Gastroesophageal sphincter (tissue), 4 donors: ENCODE data around the gene MYH10. TPM values are rescaled to one million over a fixed set of nuclear protein-coding genes. Genes with fewer than 3 reads are reported as not detected.

ENCODE experiments used
- ATAC-seq: fragments of 150-250 bp; one replicate; pipeline ENCODE4 v1.9.1; 2016; ENCODE audit warnings: mild to moderate bottlenecking, moderate library complexity
- H3K27ac ChIP-seq, 4 donors: fragments of 200-600 bp; sonication (generic) in 3 of 4; 1 replicate in 3 of 4; 2 replicates in 1 of 4; pipeline ENCODE4 v1.5.1; 2016 to 2019
- H3K27me3 ChIP-seq: fragments of 200-600 bp; sonication (generic); one replicate; pipeline ENCODE4 v1.5.1; 2019
- H3K36me3 ChIP-seq, 2 donors: fragments of 200-600 bp; sonication (generic); one replicate each; pipeline ENCODE4 v1.5.1; 2019; ENCODE audit warnings: control low read depth in 1 of 2
- H3K4me1 ChIP-seq, 3 donors: fragments of 200-600 bp; sonication (generic); 1 replicate in 2 of 3; 2 replicates in 1 of 3; pipeline ENCODE4 v1.5.1; 2016 to 2019; ENCODE audit warnings: control low read depth in 2 of 3
- H3K4me3 ChIP-seq, 2 donors: fragments of 200-600 bp; sonication (generic); one replicate each; pipeline ENCODE4 v1.5.1; 2019; ENCODE audit warnings: mild to moderate bottlenecking in 1 of 2, moderate library complexity in 1 of 2
- H3K9me3 ChIP-seq, 3 donors: fragments of 200-600 bp; sonication (generic); one replicate each; pipeline ENCODE4 v1.5.1; 2017 to 2019; ENCODE audit warnings: control low read depth in 2 of 3
- CTCF ChIP-seq, 4 experiments: fragments of 200-600 bp in 2 of 4; fragments of 450-650 bp in 2 of 4; sonication (generic) in 1 of 4; IDR thresholded peaks; one replicate each; pipeline ENCODE4 v1.5.1; 2017 to 2019; ENCODE audit warnings: antibody characterized with exemption in 4 of 4, mild to moderate bottlenecking in 2 of 4, moderate library complexity in 2 of 4
- EP300 ChIP-seq: sonication (generic); formaldehyde crosslinking; IDR thresholded peaks from one replicate; pipeline ENCODE4 v1.6.1; 2017; ENCODE audit warnings: antibody characterized with exemption, mild to moderate bottlenecking
- POLR2A ChIP-seq, 2 donors: fragments of 450-650 bp; IDR thresholded peaks; one replicate each; pipeline ENCODE4 v1.6.1; 2017; ENCODE audit warnings: antibody characterized with exemption in 2 of 2, mild to moderate bottlenecking in 2 of 2, moderate library complexity in 1 of 2
- POLR2AphosphoS5 ChIP-seq: sonication (generic); formaldehyde crosslinking; IDR thresholded peaks from one replicate; pipeline ENCODE4 v1.6.1; 2017; ENCODE audit warnings: antibody characterized with exemption
- WGBS, 2 donors: methylation state at CpG; one replicate each; pipeline ENCODE4 v1.1.5; 2018; ENCODE audit warnings: low coverage in 1 of 2; 5-methylcytosine and 5-hydroxymethylcytosine counted together
- small RNA-seq, 4 donors: library from RNA; depleted of rRNA; stranded (forward); fragments of <200 nt; gene quantifications; one replicate each; pipeline ENCODE3, GENCODE V24; 2016
- total RNA-seq, 4 donors: library from RNA; depleted of rRNA; stranded (reverse); fragments of >200 nt; gene quantifications; one replicate each; pipeline ENCODE4 v1.1.0, GENCODE V29; 2016

The MYH10 gene
- total RNA-seq, 4 donors from 2014 or later = 26.0 to 40.9 (median 34.6) TPM

- Histone ChIP-seq H3K9me3 (no peaks in the 10 kb centered on the region), H3K27ac (peak within 1 kb of the TSS; percentile 89 to 100 (median 100)), H3K27me3 (no peaks in the 10 kb centered on the region), H3K36me3 (peaks cover 0 to 21% of the 10 kb centered on the region in 2 donors), H3K4me1 (peaks cover 0 to 44% (median 3%) of the 10 kb centered on the region in 3 donors), H3K4me3 (peak within 1 kb of the TSS; percentile 61 to 98)
- peak; percentile 98 for ATAC-seq
- TF ChIP-seq EP300 = no peak
- peak; percentile 100 for TF ChIP-seq POLR2AphosphoS5
- peak; percentile 99 for TF ChIP-seq POLR2A (IDR thresholded peaks at IDR 0.05)
- peak in 2 of 4 experiments; percentile 6 to 17 for TF ChIP-seq CTCF (IDR thresholded peaks at IDR 0.05)
- WGBS, 2 donors = 16% methylated on average over 6 of the region's 68 CpGs
Measured at GRCh38 chr17:8435245-8436168, 195.0 kb downstream of the MYH10 start, which contains the start of gene NDEL1. TSS of gene NDEL1 (plus strand) at chr17:8435884. CDS start at chr17:8444272, 8,388 bp downstream.

- WGBS, 2 donors = 16% methylated on average over 7 of the region's 7 CpGs; no CpG with 5 or more reads in 1 of the 2 donors
- H3K27ac ChIP-seq = peak overlapping the region in 3 of 4 donors; percentile 65 to 71 (median 69)
- peaks cover 0 to 13% (median 0%) of the 10 kb centered on the region in 3 donors for H3K4me1 ChIP-seq
- H3K9me3 ChIP-seq = no peaks in the 10 kb centered on the region
- H3K27me3 ChIP-seq = no peaks in the 10 kb centered on the region
- H3K36me3 ChIP-seq = no peaks in the 10 kb centered on the region
- TF ChIP-seq CTCF (IDR thresholded peaks at IDR 0.05) = no peak
- peak; percentile 84 for TF ChIP-seq POLR2AphosphoS5
- ATAC-seq = peak; percentile 20
- no peak overlapping the region for H3K4me3 ChIP-seq
Measured at GRCh38 chr17:8430966-8431365, 199.6 kb downstream of the MYH10 start.

- ATAC-seq = no peak
- Histone ChIP-seq H3K9me3 (no peaks in the 10 kb centered on the region), H3K27ac (no peak overlapping the region), H3K36me3 (no peaks in the 10 kb centered on the region), H3K27me3 (no peaks in the 10 kb centered on the region), H3K4me3 (no peak overlapping the region), H3K4me1 (peaks cover 0 to 7% (median 0%) of the 10 kb centered on the region in 3 donors)
- no peak for TF ChIP-seq POLR2A (IDR thresholded peaks at IDR 0.05)
- TF ChIP-seq CTCF (IDR thresholded peaks at IDR 0.05) = no peak
- no peak for TF ChIP-seq EP300
- no peak for TF ChIP-seq POLR2AphosphoS5
- 80 to 100% methylated on average over 1 to 2 of the region's 3 CpGs for WGBS, 2 donors
Measured at GRCh38 chr17:8426802-8427201, 203.7 kb downstream of the MYH10 start.

- TF ChIP-seq POLR2AphosphoS5 (no peak), CTCF (IDR thresholded peaks at IDR 0.05) (no peak), EP300 (no peak), POLR2A (IDR thresholded peaks at IDR 0.05) (no peak)
- ATAC-seq = no peak
- no peaks in the 10 kb centered on the region for H3K36me3 ChIP-seq
- H3K4me1 ChIP-seq = peaks cover 0 to 2% (median 0%) of the 10 kb centered on the region in 3 donors
- H3K27ac ChIP-seq = no peak overlapping the region
- no peak overlapping the region for H3K4me3 ChIP-seq
- no peaks in the 10 kb centered on the region for H3K27me3 ChIP-seq
- 58 to 71% methylated on average over 4 to 6 of the region's 6 CpGs for WGBS, 2 donors
- H3K9me3 ChIP-seq = no peaks in the 10 kb centered on the region
Measured at GRCh38 chr17:8426094-8426720, 204.3 kb downstream of the MYH10 start.

Small RNA genes within 50 kb of the gene (small RNA-seq; reads per million reads assigned to genes)
- 0 reads per million in 4 donors for gene RNU7-43P

Other genes starting within 250 kb of the MYH10 start
- gene RPL26, start 247.5 kb downstream of the MYH10 start, total RNA-seq = 1,000 to 10,000 TPM; 1,787 to 4,050 (median 3,181) TPM
- gene RNF222, start 232.9 kb downstream of the MYH10 start, total RNA-seq = under 1 TPM in 2 of 4 donors, not detected in 2; 0.15 to 0.23 TPM
- gene NDEL1, start 194.8 kb downstream of the MYH10 start, total RNA-seq = 10 to 100 TPM; 58.1 to 67.3 (median 63.4) TPM
- not detected for gene CCDC42, start 114.1 kb upstream of the MYH10 start, total RNA-seq
- gene SPDYE4, start 127.8 kb upstream of the MYH10 start, total RNA-seq = not detected
- gene MFSD6L, start 168.6 kb upstream of the MYH10 start, total RNA-seq = under 1 TPM in 1 of 4 donors, not detected in 3; 0.12 TPM
- 1 to 10 TPM; 1.5 to 2.2 (median 2.0) TPM for gene PIK3R6, start 236.9 kb upstream of the MYH10 start, total RNA-seq